ENCODE data around the gene TMEM62.

TMEM62 gene

GRCh38 chr15:43232289-43232874 lies 99.0 kb downstream of the TMEM62 start:
- Histone ChIP-seq H2AFZ (ENCODE audit: low read length) (no peak overlapping the region), H3K27me3 (ENCODE audit: insufficient read depth, low read length, poor library complexity, severe bottlenecking) (no peaks in the 10 kb centered on the region), H3K4me3 (ENCODE audit: low read length, poor library complexity, severe bottlenecking) (no peak overlapping the region), H3K9ac (ENCODE audit: low read depth, low read length, poor library complexity, severe bottlenecking) (no peak overlapping the region), H3K4me2 (ENCODE audit: low read depth, low read length, poor library complexity, severe bottlenecking) (no peak overlapping the region), H3K36me3 (ENCODE audit: insufficient read depth, low read length) (peaks cover 8% of the 10 kb centered on the region; the same call in 1 of the 2 replicates), H4K20me1 (ENCODE audit: insufficient read depth, low read length, poor library complexity, severe bottlenecking) (no peaks in the 10 kb centered on the region), H3K9me2 (replicated peaks; ENCODE audit: low read depth, low read length) (no peaks in the 10 kb centered on the region), H3K79me2 (ENCODE audit: insufficient read depth, low read length) (peaks cover 17% of the 10 kb centered on the region; the same call in 1 of the 2 replicates), H3F3A (ENCODE audit: low read depth) (no peaks in the 10 kb centered on the region), H3K4me1 (ENCODE audit: insufficient read depth, low read length, poor library complexity, severe bottlenecking) (peaks cover 41% of the 10 kb centered on the region), H3K9me3 (ENCODE audit: insufficient read depth, low read depth, low read length) (no peaks in the 10 kb centered on the region)
- TF ChIP-seq CTCF (conservative IDR thresholded peaks at IDR 0.05; ENCODE audit: low read length): no peak
